ENCODE data around the gene KCNQ1.

GRCh38 chr11:2432628-2433071 lies 12.2 kb upstream of the KCNQ1 start:
- TF ChIP-seq CTCF (IDR thresholded peaks at IDR 0.05; ENCODE audit: extremely low read depth in 1 of 2, insufficient read depth in 1 of 2, low read depth in 1 of 2, low read length in 2 of 2) (no peak), POLR2A (IDR thresholded peaks at IDR 0.05; ENCODE audit: low read depth, low read length) (no peak), EZH2 (IDR thresholded peaks at IDR 0.05; ENCODE audit: borderline replicate concordance, low read depth, low read length, severe bottlenecking) (no peak), POLR2AphosphoS5 (IDR thresholded peaks at IDR 0.05; ENCODE audit: insufficient read depth, low read depth, low read length) (no peak), FOS (IDR thresholded peaks at IDR 0.05; ENCODE audit: borderline replicate concordance, insufficient read depth, low read length) (no peak), GATA2 (IDR thresholded peaks at IDR 0.05; ENCODE audit: insufficient read depth, insufficient read length, low read depth, low read length) (no peak), MYC (IDR thresholded peaks at IDR 0.05; ENCODE audit: low read depth, low read length) (no peak)
- TF ChIP-seq, protein P1, sequence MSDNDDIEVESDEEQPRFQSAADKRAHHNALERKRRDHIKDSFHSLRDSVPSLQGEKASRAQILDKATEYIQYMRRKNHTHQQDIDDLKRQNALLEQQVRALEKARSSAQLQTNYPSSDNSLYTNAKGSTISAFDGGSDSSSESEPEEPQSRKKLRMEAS (IDR thresholded peaks at IDR 0.05; ENCODE audit: insufficient read depth, insufficient read length) = no peak
